D721Med (cell line): ENCODE results near the gene MAPK8IP1.
A peak's percentile ranks its signal among the peaks of the same experiment; 100 is the strongest.

Experiments
- DNase-seq: peaks from one replicate; pipeline ENCODE4 v3.0.0; 2011; ENCODE audit warnings: low spot score; ENCODE audit not compliant: insufficient read length
- FAIRE-seq: peaks from 2 replicates; lab custom pipeline; 2011; peaks lifted over from hg19 to GRCh38; lab: Jason Lieb, UNC
- CTCF ChIP-seq: IDR thresholded peaks from 2 replicates; pipeline ENCODE4 v1.5.1; 2012; ENCODE audit warnings: mild to moderate bottlenecking, control low read depth; ENCODE audit not compliant: insufficient read depth; ENCODE audit errors: missing control alignments

Gene MAPK8IP1

GRCh38 chr11:45918331-45918941 lies 33.0 kb downstream of the MAPK8IP1 start:
- FAIRE-seq (no peak), DNase-seq (peak; percentile 79)
- TF ChIP-seq CTCF, result no peak

GRCh38 chr11:45918962-45919675 lies 33.7 kb downstream of the MAPK8IP1 start:
- FAIRE-seq, result no peak

GRCh38 chr11:45919806-45920530 lies 34.5 kb downstream of the MAPK8IP1 start:
- TF ChIP-seq CTCF, result no peak
- DNase-seq (no peak), FAIRE-seq (no peak)

More at GRCh38 chr11:45918962-45919675, 33.7 kb downstream of the MAPK8IP1 start:
- DNase-seq, result no peak
- TF ChIP-seq CTCF, result no peak

GRCh38 chr11:45920531-45921477 lies 35.4 kb downstream of the MAPK8IP1 start:
- FAIRE-seq, result no peak
- DNase-seq, result no peak
- no peak for TF ChIP-seq CTCF

GRCh38 chr11:45921561-45922424 lies 36.3 kb downstream of the MAPK8IP1 start:
- DNase-seq, result peak; percentile 76
- no peak for TF ChIP-seq CTCF
- no peak for FAIRE-seq
